ENCODE measurements around the gene SLC30A5. TPM values are rescaled to one million over a fixed set of nuclear protein-coding genes. Genes with fewer than 3 reads are reported as not detected.
"Not testable (repeated sequence)": the region's sequence is repeated elsewhere in the genome, so short reads cannot be mapped to it uniquely, and the experiment has no call there.

SLC30A5 gene
- total RNA-seq, 1 donor from 2014 or later = 45.6 TPM

- H4K20me1 ChIP-seq (ENCODE audit: low read depth) = no peaks in the 10 kb centered on the region
- no peak overlapping the region for H2AFZ ChIP-seq (replicated peaks)
- TF ChIP-seq EZH2phosphoT487 (IDR thresholded peaks at IDR 0.05) (no peak), CTCF (IDR thresholded peaks at IDR 0.05) (no peak), EZH2 (IDR thresholded peaks at IDR 0.05) (no peak)
- H3K36me3 ChIP-seq = peaks cover 9% of the 10 kb centered on the region
- peaks cover 7% of the 10 kb centered on the region for H3F3A ChIP-seq (ENCODE audit: low read depth)
- no peak overlapping the region for H3K27ac ChIP-seq
- Mint-ChIP-seq H3K36me3 (peaks cover 6% of the 10 kb centered on the region), H3K4me3 (no peak overlapping the region), H3K27me3 (ENCODE audit: insufficient read depth, low read depth) (no peaks in the 10 kb centered on the region), H3K9me3 (no peaks in the 10 kb centered on the region), H3K27ac (no peak overlapping the region), H3K4me1 (no peaks in the 10 kb centered on the region)
- no peaks in the 10 kb centered on the region for H3K27me3 ChIP-seq
- H3K4me2 ChIP-seq = no peak overlapping the region
- H3K4me3 ChIP-seq = no peak overlapping the region
- no peak overlapping the region for H3K9ac ChIP-seq
- no peaks in the 10 kb centered on the region for H3K4me1 ChIP-seq
- H3K9me3 ChIP-seq (ENCODE audit: low read depth) = no peaks in the 10 kb centered on the region
- H3K79me2 ChIP-seq (ENCODE audit: low read depth) = no peaks in the 10 kb centered on the region
- no peak for DNase-seq (ENCODE audit: low spot score)
Observed at GRCh38 chr5:69134126-69134525, 40.3 kb downstream of the SLC30A5 start.

DNA sequence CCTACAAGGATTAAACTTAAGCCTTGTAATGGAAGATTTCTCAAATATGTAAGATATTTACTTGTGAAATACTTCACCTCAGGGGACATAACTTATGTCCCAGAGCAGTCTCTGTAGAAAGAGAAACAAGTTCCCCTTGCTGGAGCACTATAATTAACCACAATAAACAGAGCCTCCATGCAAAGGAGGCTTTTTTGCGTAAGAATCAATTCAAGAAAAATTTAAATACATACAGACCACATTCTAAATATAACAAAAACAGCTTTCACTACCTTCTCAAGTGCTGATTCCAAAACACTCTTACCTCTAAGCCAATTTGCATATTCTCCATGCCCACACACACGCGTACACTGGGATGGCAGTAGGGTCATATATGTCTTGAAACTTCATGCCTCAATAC, 42.5 kb downstream of the SLC30A5 start:
- Histone ChIP-seq H4K20me1 (ENCODE audit: low read depth) (no peaks in the 10 kb centered on the region), H3K9me3 (ENCODE audit: low read depth) (no peaks in the 10 kb centered on the region), H3K27me3 (no peaks in the 10 kb centered on the region), H3K4me1 (no peaks in the 10 kb centered on the region), H3K4me2 (no peak overlapping the region), H3F3A (ENCODE audit: low read depth) (peaks cover 7% of the 10 kb centered on the region), H3K79me2 (ENCODE audit: low read depth) (no peaks in the 10 kb centered on the region), H3K4me3 (no peak overlapping the region), H3K27ac (no peak overlapping the region), H2AFZ (replicated peaks) (no peak overlapping the region), H3K36me3 (no peaks in the 10 kb centered on the region), H3K9ac (no peak overlapping the region)
- peaks cover 10% of the 10 kb centered on the region for H3K9me3 Mint-ChIP-seq
- TF ChIP-seq EZH2 (IDR thresholded peaks at IDR 0.05) (no peak), EZH2phosphoT487 (IDR thresholded peaks at IDR 0.05) (no peak)
- H3K27me3 Mint-ChIP-seq (ENCODE audit: insufficient read depth, low read depth) = no peaks in the 10 kb centered on the region
- peaks cover 6% of the 10 kb centered on the region for H3K36me3 Mint-ChIP-seq
- no peaks in the 10 kb centered on the region for H3K4me1 Mint-ChIP-seq
- H3K4me3 Mint-ChIP-seq = no peak overlapping the region
- H3K27ac Mint-ChIP-seq = no peak overlapping the region
- DNase-seq (ENCODE audit: low spot score) = no peak

- not testable (repeated sequence) for H3K4me3 ChIP-seq; H3K79me2 ChIP-seq (ENCODE audit: low read depth); H3K9ac ChIP-seq; H3K4me1 ChIP-seq; H3K4me2 ChIP-seq; H3K27me3 ChIP-seq; DNase-seq (ENCODE audit: low spot score); H3K27ac Mint-ChIP-seq; H3K4me1 Mint-ChIP-seq; H3K4me3 Mint-ChIP-seq; H4K20me1 ChIP-seq (ENCODE audit: low read depth); H3K36me3 ChIP-seq; H3F3A ChIP-seq (ENCODE audit: low read depth); H3K27me3 Mint-ChIP-seq (ENCODE audit: insufficient read depth, low read depth); H3K27ac ChIP-seq; H3K9me3 ChIP-seq (ENCODE audit: low read depth); H3K36me3 Mint-ChIP-seq; H2AFZ ChIP-seq (replicated peaks)
- peaks cover 13% of the 10 kb centered on the region for H3K9me3 Mint-ChIP-seq
Observed at GRCh38 chr5:69137208-69137607, 43.4 kb downstream of the SLC30A5 start.

GRCh38 chr5:69137807-69138206, 44.0 kb downstream of the SLC30A5 start:
- no peak for TF ChIP-seq CTCF (IDR thresholded peaks at IDR 0.05)
- no peak for TF ChIP-seq EZH2phosphoT487 (IDR thresholded peaks at IDR 0.05)
- TF ChIP-seq EZH2 (IDR thresholded peaks at IDR 0.05) = no peak
- Histone ChIP-seq H3K9me3 (ENCODE audit: low read depth) (no peaks in the 10 kb centered on the region), H3K4me3 (no peak overlapping the region), H3K27me3 (no peaks in the 10 kb centered on the region), H3K36me3 (no peaks in the 10 kb centered on the region), H3K27ac (no peak overlapping the region), H3K4me1 (no peaks in the 10 kb centered on the region), H3K9ac (no peak overlapping the region), H3K79me2 (ENCODE audit: low read depth) (no peaks in the 10 kb centered on the region), H3K4me2 (no peak overlapping the region), H3F3A (ENCODE audit: low read depth) (peaks cover 7% of the 10 kb centered on the region), H4K20me1 (ENCODE audit: low read depth) (no peaks in the 10 kb centered on the region), H2AFZ (replicated peaks) (no peak overlapping the region)
- Mint-ChIP-seq H3K4me1 (no peaks in the 10 kb centered on the region), H3K4me3 (no peak overlapping the region), H3K36me3 (peaks cover 6% of the 10 kb centered on the region), H3K9me3 (peaks cover 15% of the 10 kb centered on the region), H3K27ac (no peak overlapping the region), H3K27me3 (ENCODE audit: insufficient read depth, low read depth) (no peaks in the 10 kb centered on the region)
- DNase-seq (ENCODE audit: low spot score) = no peak

Measured in neural progenitor cell (in vitro differentiated cells).